Measurements from ENCODE around the gene PPM1E.

The PPM1E gene

DNA sequence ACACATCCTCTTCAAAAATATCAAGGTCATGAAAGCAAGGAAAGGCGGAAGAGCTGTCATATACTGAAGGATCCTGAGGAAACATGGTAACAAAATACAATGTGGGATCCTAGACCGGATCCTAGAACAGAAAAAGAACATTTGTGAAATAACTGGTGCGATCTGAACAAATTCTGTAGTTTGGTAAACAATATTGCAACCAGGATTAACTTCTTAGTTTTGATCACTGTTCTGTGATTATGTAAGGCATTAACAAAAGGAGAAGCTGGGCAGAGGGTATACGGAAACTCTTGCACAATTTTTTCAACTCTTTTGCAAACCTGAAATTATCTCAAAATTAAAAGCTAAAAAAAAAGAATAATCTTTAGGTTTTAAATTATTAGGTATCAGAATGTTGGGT lies 241.3 kb downstream of the PPM1E start:
- no peak for DNase-seq (ENCODE audit: low read depth)

DNA sequence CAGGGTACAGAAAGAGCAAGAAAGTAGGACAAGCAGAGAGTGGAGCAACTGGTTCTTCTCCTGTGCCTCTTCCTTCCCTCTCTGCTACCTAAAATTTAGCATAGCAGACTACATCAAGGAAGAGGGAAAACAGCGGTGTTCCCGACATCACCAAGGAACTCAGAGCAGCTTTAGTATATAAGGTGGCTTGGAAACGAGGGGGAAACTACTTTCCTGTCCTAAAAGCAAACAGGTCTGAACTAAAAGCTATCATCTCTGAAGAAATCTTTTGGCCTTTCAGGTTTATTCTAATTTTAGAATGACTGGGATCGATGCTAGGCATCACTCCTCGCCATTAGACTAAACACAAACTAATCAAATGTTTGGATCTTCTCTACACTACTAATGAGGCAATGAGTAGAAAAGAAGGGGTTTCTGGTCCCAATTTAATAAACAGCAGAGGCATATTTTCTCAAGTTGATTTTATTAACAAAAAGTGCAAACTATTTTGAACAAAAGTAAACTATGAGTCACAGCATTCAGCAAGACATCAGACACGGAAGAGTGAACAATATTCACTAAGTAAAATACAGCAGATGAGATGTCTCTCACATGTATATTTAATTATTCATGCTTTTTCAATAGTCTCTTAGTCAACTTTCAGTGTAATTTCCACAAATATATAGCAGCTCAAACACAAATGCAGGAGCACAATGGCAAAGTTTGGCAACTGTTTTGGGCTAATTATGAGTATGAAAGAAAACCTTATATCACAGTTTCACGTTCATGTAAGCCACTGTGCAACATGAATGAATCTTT lies 242.3 kb downstream of the PPM1E start:
- no peak for DNase-seq (ENCODE audit: low read depth)

DNA sequence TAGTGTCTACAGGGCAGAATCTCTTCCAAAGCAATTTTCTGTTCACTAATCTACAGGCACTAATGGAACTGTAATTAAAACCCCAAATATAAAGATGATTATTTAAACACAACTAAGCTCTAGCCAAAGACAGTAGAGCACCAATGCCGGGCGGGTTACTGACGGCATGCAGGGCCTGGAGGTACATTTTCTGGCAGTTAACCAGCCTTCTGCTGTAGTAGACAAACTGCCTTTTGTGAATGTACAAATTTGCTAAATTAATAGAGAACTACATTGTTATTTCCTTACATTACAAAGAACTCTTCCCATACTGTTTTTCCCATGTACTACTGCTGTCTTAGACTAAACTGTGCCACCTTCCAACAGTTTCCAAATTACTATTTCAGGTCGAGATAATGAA lies 243.2 kb downstream of the PPM1E start:
- DNase-seq (ENCODE audit: low read depth): no peak

DNA sequence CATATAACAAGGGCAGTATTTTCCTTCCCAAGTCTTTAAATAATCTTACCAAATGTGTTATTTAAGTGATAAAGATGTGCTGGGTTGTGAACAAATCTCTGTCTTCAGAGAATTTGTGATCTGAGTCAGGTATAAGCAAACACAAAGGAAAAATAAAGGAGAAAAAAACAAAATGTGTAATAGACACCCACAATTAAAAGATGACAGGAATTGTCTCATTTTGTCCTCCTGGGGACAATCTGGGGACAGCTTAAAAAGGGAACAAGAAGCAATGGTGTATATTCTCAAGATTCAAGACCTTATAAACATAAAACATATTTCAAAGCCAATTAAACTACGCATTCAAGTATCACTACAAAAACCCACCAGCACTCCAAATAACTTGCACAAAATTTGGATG lies 243.8 kb downstream of the PPM1E start:
- no peak for DNase-seq (ENCODE audit: low read depth)

DNA sequence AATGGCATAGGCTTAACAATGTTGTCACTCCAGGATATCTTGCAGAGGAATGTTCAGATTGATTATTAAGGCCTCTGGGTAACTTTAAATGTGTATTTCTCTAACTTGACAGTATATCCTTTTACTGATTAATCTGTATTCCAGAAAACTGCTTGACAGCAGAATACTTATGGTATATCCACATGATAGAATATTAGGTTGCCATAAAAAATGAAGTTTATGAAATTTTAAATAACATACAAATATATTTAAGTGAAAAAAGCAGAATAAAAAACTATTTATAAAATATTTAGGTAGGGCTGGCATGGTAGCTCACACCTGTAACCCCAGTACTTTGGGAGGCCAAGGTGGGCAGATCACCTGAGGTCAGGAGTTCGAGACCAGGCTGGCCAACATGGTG lies 244.4 kb downstream of the PPM1E start:
- DNase-seq (ENCODE audit: low read depth): no peak

DNA sequence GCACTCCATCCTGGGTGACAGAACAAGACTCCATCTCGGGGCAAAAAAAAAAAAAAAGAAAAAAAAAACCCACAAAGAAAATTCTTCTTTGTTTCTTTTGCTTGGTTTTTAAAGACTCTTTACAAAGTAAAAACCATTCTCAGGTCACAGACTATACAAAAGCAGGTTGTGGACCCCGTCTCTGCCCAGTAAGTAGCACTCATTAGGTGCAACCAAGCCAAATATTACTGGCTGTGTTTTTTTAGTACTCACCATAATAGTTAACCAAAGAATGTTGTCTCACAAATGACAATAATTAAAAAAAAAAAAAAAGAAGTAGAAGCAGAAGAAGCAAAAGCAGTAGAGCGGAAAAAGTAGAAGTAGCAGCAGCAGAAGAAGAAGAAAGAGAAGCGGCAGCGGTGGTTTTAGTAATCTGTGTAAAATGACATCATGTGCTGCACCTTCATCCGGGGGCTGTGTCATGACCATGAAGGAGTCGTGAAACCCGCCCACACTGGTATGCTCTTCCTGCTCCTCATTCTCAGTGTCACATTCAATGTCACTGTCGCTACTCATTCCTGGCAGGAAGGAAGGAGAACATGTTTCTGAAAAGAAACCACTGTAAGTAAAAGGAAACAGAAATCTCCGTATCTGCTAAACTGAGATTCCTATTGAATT lies 245.6 kb downstream of the PPM1E start:
- peak; percentile 63 for DNase-seq (ENCODE audit: low read depth)

DNA sequence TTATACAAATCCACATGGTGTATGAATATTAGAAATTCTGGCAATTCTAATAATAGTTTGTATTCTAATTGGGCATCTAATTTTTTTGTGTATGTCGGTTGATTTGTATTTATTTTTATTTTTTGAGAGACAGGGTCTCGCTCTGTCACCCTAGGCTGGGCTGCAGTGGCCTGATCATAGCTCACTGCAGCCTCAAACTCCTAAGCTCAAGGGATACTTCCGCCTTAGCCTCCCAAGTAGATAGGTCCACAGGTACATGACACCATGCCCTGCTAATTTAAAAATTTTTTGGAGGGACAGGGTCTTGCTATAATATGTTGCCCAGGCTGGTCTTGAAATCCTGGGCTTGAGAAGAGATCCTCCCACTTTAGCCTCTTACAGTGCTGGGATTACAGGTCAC lies 246.5 kb downstream of the PPM1E start:
- no peak for DNase-seq (ENCODE audit: low read depth)

DNA sequence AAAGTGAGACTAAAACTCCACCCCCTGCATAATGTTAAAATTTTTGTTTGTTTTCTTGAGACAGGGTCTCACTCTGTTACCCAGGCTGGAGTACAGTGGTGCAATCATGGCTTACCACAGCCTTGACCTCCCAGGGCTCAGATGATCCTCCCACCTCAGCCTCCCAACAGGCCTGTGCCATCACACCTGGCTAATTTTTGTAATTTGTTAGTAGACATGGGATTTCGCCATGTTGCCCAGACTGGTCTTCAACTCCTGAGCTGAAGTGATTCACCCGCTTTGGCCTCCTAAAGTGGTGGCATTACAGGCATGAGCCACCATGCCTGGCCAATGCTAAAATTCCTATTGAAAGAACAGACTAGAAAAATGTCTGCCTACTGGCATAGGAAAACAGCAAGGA lies 247.2 kb downstream of the PPM1E start:
- no peak for DNase-seq (ENCODE audit: low read depth)

DNA sequence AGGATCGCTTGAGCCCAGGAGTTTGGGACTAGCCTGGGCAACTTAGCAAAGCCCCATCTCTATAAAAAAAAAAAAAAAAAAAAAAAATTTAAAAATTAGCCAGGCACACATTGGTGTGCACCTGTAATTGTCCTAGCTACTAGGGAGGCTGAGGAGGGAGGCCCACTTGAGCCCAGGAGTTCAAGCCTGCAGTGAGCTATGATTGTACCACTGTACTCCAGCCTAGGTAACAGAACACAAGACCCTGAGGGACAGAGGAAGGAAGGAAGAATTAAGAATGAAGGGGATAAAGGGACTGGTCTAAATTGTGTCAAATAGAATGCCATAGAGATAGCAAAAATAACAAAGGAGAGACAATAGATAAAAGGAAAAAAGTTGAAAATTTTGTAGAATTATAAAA lies 248.2 kb downstream of the PPM1E start:
- DNase-seq (ENCODE audit: low read depth): no peak

DNA sequence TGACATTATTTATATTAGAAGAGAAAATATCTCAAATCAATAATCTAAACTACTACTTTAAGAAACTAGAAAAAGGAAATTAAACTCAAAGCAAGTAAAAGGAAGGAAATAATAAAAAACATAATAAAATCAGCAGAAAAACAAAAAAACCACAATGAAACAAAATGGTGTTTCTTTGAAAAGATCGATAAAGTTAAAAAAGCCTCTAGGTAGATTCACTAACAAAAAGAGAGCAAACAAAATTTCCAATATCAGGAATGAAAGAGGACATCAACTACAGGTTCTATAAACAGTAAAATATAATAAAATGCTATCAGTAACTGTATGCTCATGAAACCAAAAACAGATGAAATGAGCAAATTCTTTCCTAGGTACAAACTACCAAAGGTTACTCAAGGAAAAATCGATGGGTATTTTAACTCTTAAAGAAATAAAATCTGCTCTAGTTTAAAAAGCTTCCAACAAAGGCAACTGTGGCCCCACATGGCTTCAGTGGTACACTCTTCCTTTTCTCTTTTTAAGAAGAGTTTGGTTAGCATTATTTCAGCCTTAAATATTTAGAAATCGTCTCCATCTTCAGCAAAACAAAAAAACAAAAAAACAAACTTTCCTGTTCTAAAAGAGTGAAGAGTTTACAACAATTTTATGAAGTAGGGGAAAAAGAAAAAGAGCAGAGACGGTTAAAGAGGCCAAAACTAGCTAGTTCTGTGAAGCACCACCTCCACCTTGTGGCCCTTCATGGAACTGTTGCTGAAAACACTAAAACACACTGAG lies 248.9 kb downstream of the PPM1E start:
- DNase-seq (ENCODE audit: low read depth): peak; percentile 49

DNA sequence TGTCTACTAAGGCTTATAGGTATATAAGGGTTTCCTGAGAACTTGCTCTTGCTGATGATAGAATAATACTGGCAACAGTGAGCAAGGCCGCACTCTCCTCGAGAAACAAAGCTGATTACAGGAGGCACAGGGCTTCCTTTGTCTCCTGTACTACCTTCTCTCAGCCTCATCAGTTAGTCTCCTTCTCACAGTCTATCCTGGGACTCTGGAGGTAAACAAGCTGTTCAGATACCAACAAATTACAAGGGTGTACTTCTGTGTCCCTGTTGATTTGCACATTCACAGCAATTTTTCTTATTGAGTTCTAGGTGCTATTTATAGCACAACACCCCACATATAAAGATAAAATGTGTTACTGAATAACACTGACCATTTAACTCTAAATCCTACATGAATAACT lies 252.3 kb downstream of the PPM1E start:
- DNase-seq (ENCODE audit: low read depth): no peak

DNA sequence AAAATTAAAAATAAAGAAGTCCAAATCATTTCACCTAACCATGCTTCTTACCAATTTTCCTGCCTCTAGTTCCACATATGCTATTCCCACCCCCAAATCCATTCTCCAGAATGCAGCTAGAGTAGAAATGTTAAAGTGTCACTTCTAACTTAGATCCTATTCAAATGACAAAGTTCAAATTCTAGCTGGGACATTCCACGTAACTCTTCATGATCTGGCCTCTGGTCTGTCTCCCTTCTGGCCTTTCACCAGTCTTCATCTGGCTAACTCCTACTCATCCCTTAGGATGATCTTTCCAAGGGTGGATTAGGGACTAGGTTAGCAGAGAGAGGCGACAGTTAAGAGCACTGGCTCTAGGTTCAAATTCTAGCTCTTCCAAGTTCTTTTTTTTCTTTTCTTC lies 253.1 kb downstream of the PPM1E start:
- no peak for DNase-seq (ENCODE audit: low read depth)

DNA sequence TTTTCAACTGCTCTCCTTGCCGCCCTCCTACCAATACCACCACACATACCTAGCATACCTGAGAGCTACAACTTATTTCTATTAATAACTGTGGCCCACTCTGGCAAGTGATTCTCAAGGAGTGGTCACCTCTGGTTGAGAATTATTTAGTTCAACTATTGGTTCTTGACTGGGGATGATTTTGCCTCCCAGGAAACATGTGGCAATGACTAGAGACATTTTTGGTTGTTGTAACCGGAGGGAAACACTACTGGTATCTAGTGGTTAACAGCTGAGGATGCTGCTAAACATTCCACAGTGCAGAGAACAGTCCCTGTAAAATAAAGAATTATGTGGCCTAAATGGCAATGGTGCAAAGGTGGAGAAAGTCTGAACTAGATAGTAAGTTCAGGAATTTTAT lies 254.4 kb downstream of the PPM1E start:
- no peak for DNase-seq (ENCODE audit: low read depth)

DNA sequence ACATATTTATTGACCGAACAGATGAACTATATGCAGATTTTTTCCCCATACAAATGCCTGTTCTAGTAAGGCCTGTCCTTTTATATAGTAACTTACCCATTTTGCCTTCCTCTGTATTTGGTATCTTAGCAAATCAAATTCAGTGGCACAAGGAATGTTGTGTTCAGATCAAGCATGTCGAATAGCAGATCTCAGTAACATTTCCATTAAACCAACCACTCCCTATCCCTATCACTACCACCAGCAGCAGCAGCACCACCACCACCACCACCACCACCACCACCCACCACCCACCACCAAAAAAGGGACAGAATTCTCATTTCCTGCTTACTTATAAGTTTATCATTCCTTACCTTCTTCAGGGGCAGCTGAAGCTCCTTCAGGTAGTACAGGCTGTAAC lies 256.3 kb downstream of the PPM1E start:
- DNase-seq (ENCODE audit: low read depth): no peak

DNA sequence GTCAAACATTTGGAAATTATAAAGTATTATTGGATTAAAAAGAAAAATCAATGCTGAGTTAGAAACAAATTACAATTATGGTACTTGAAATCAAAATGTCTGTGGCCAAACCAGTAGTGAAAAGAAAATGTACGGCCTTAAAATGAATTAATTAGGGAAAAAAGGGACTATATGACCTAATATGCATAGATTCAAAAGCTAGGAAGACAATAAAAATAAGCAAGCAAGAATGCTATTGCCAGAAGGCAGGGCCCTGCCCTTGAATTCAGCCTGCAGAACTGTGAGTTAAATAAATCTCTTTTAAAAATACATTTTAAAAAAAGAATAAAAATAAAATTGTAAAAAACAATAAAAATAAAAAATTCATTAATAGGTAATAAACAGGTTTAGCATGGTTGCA lies 262.4 kb downstream of the PPM1E start:
- DNase-seq (ENCODE audit: low read depth): no peak

DNA sequence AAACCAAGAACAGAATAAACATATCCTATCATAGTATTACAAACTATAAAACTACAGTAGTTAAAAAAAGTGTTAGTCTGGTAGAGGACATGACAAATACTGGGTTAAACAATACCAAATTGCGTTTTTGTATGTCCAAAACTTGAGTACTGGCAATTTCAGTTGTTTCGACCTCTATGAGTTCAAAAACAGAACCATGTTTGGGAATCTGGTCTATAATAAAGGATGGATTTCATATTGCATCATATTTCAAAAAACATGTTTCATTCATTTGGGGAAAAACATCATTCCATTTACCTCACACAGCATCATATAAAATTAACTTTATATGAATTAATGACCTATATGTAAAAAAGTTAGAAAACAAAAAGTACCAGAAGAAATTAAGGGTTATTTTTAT lies 269.3 kb downstream of the PPM1E start:
- no peak for DNase-seq (ENCODE audit: low read depth)

DNA sequence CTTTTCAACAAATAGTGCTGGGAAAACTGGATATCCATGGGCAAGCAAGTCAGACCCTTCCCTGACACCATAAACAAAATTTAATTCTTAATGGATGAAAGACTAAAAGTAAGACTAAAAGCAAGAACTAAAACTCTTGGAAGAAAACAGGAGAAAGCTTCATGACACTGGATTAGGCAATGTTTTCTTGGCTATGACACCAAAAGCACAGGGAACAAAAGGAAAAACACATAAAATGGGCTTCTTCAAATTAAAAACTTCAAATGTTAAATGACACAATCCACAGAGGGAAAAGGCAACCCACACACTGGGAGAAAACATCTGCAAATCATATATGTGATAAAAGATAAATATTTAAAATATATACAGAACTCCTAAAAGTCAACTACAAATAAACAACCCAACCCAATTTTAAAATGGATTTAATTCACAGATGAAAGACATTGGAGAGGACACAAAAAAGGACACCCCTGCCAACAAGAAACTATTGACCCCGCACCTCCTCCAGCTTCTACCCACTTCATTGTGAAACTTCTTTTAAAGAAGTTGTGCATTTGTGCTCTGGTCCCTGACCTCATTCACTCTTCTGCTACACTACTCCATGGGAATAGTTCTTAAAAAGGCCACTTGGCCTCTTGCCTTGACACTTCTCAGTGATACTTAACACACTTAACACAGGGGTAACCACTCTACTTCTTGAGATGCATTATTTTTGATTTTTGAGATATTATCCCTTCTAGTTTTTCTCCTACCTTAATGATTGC lies 270.7 kb downstream of the PPM1E start:
- DNase-seq (ENCODE audit: low read depth): no peak

DNA sequence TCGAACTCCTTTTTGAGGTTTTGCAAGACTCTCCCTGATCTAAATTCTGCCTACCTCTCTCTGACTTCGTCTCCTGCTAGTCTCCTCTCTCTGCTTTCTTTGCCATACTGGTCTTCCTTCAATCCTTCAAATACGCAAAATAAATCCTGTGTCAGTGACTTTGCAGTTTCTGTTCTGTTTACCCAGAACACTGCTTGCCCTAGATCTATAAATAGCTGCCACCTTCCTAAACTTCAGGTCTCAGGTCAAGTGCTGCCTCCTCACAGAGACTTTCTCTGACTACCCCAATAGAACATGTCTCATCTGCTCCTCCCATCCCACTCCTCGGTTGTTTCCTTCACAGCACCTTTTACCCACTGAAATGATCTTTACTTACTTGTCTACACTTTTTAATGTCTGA lies 272.1 kb downstream of the PPM1E start:
- DNase-seq (ENCODE audit: low read depth): no peak

DNA sequence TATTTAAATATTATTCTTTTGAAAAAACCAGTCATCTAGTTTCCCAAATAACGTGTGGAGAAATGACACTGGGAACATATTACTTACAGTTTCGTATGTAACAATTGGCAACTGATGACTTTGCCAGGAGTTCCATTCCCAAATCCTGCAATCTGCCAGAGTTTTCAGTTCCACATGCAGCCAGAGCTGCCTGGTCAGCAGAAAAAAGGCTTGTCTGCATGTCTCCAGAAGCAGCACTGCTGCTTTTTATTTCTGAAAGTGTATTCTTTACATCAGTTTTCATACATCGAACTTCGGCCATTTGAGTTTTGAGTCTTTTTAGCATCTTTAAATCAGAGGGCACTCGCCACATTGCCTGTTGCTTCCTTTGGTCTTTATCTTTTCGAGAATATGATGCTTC lies 272.7 kb downstream of the PPM1E start:
- DNase-seq (ENCODE audit: low read depth): no peak

DNA sequence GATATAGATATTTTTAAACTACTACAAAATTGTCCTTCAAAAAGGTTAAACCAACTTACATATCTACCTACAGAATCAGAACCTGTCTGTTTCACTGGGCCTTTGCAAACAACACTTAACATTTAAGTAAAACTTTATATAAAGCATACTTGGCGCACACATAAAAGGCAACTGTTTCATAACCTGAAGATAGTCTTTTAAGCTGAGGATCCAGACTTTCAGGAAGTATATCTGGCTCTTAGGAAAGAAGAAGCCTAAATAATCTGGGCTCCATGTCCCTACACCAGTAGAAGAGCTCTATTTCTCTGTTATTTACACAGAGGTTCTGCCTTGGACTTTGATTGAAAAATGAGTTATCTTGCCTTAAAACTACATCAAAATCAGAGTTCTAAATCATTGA lies 275.2 kb downstream of the PPM1E start:
- DNase-seq (ENCODE audit: low read depth): no peak

Data from activated T-cell treated with anti-CD3 and anti-CD28 coated beads for 24 hours (primary cell).